ENCODE data around the gene CSF1R.

CSF1R gene

DNA sequence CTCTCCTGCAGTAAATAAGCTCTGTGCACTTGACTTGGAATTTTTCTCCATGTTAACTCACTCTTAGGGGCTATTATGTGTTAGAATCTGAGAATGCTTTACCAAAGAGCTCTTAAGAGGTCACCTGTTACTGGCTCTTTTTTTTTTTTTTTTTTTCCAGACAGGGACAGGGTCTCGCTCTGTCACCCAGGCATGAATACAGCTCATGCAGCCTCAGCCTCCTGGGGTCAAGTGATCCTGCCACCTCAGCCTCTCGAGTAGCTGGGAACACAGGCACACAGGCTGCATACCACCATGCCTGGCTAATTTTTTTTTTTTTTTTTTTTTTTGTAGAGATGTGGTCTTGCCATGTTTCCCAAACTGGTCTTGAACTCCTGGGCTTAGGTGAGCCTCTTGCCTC is 63.7 kb downstream of the CSF1R start:
- no peak for DNase-seq

DNA sequence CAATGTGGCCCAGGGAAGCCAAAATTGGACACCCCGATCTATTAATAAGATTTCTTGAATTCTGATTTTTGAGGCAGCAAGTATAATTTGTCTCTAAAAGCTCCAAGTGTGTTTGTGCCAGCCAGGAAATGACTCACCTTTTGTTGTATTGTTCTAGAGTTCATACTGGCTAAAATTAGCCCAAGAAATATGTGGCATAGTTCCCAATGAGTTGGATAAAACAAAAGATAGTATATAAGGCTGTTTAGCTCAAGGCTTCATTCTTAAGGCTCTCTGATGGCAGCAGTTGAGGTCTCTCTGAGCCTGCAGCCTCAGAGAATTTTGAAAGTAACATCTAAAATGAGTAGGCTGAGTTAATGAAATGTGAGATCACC is 64.2 kb downstream of the CSF1R start:
- no peak for DNase-seq

DNA sequence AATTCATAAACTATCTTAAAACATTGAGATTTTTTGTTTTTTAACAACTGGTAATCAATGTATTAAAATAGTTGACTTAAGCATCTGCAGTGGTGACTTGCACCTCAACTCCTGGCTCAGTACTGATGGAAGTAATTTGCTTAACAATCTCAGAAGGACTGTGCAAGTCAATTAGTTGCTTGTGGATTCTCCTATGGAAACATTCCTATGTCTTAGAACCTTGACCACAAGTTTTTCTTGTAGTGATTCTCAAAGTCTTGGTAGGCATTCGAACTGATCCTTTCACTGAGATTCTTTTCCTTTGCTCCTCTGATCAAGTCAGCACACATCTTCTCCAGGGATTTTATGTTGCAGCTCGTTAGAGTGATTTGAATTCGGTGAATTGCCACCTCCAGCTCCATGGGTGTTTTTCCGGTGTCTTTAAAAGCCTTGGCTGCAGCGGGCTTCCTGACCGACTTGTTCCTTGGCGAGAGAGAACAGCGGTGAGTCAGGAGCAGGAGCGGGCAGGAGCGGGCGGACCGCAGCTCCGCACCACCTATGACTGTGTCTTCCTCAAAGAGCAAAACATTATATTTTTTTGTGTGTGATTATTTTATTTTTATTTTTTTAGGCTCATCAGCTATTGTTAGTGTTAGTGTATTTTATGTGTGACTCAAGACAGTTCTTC is 64.7 kb downstream of the CSF1R start:
- no peak for DNase-seq

DNA sequence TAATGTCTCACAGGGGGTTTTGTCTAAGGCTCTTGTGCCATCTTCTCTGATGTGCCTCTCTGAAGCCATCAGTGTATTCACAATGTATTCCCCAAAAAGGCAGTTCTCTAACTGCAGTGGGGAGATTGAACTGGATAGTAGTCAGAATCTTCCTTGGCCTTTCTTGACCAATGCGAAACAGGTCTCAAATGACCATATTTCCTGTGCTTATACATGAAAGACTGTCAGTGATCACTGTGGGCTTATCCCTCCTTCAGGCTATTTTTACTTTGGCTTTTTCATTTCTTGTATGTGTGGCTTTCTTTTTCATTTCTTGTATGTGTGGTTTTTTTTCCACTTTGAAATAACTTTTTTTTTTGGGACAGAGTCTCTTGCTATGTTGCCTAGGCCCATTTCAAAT is 66.1 kb downstream of the CSF1R start:
- no peak for DNase-seq

DNA sequence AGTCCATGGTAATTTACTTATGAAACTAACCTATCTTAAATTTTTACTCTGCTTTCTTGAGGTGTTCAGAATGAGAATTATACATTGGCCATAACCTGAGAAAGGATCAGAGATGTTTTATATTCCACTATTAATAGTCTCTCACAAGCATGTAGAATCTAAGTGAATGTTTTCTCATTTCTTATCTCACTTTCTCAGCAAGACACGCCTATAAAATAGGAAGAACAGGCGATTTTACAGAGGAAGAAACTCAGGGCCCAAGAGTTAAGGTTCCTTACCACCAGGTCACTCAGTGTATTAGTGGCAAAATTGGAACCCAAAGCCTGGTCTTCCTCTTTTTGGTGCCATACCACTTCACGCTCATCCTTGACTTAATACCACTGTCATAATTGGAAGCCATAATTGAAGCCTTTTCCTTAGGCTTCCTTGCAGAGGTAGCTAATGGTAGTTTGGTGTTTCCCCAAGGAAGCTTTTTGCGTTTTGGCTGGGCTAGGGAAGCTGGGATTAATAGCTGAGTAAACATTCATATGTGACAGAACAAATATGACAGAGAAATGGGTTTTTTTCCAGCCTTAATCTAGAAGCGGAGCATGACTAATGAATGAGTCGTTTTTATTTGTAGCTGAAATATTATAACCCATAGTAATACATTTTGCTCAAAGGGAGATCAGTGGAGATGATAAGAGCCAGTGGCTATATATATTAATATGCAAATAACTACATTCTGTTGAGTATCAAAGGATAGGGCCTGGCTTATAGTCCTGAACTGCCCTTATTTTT is 68.9 kb downstream of the CSF1R start:
- no peak for DNase-seq

DNA sequence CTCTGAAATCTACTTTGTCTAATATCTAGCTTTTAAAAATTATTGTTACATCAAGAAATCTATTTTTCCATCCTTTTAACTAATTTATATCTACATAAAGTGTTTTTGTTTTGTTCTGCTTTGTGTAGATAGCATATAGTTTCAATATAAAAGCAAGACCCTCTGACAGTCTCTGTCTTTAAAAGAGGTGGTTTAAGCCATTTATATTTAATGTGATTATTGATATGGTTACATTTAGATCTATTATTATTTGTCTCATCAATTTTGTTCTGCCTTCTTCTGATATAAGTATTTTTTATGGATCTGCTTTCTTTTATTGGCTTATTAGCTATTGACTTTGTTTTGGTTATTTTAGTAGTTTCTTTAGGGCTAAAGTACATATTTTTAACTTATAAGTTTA is 69.8 kb downstream of the CSF1R start:
- no peak for DNase-seq

DNA sequence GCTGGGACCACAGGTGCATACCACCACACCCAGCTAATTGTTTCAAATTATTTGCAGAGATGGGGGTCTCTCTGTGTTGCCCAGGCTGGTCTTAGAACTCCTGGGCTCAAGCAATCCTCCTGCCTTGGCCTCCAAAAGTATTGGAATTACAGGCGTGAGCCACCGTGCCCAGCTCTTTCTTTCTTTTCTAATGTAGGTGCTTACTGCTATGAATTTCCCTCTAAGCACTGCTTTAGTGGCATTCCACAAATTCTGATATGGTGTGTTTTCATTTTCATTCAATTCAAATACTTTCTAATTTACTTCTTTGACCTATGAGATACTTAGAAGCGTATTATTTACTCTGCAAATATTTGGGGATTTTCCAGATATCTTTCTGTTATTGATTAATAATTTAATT is 70.9 kb downstream of the CSF1R start:
- DNase-seq = no peak

DNA sequence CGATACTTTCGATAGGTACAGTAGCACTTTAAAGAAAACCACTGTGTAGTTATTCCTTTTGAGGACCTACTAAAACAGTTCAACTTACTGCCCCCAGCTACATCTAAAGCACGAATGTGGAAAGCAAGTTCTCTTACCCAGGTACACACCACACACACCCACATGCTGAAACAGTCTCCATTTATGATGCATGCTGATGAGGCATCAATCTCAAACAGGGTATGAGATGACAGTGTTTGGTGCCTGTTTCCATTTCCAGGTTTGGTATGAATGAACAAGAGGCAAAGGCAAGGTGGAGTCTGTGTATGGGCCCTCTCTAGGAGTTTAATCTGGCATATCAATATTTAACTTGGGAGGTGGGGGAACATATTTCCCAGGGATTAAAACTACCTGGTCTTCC is 71.9 kb downstream of the CSF1R start:
- DNase-seq = no peak

DNA sequence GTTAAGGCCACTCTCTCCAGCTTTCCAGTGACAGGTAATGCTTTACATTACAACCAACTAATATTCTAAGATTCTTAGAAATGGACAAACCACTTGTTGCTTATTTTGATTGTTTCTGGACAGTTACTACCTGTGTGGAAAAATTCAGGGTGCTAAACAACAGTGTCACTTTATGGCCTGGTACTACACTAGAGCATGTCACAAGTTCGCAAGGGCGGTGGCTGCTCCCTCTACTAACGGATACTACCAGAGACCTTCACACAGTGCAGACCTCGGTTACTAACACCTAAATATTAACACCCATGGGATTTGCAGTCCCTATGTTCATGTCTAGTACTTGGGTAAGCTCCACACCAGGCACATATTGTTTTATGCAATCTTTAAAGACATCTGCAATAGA is 72.4 kb downstream of the CSF1R start:
- DNase-seq = no peak

DNA sequence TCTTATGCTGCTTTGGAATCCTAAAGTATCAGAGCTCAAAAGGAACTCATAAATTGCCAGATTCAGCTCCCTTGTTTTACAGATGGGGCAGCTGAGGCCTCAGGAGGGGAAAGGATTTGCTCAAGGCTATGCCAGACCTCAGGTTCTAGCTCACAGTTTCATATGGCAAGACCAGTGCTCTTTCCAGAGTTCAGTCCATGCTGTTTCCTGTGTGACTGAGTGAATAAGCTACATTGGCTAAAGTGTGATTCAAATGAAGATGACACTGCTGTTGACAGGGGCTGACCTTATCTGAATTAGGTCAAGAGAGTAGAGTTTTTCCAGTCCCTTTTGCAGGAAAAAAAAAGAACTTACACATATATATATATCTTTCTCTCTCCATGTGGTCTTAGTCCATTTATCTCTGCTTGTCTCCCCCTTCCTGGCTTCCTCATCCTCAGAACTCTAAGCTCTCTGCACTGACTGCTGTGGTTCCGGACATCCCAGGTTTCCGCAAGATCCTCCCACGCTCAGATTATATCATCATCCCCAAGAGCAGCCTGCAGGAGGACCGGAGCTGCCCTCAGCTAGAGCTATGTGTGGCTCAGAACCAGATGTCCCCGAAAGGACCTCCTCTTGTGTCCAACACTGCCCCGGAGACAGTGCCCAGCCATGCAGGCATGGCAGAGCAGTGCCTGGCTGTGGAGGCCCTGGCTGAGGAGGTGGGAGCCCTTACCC is 76.5 kb downstream of the CSF1R start:
- no peak for DNase-seq

DNA sequence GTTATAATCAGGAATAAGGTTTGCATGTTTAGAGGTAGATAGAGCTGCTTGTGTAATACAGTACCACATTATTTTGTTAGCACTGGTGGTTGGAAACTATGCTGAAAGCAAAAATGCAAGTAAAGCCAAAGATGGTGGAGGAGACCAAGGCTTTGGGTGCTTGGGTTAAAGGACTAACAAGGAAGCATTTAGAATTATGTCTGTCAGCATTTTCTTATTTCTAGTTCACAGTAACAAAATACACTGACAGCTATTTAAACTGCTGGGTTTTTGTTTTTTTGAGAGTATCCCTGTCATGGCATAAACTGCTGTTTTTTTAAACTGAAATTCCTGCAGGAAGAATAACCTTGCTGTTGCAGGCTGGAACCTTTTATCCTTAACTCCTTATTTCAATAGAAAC is 79.3 kb downstream of the CSF1R start:
- no peak for DNase-seq

DNA sequence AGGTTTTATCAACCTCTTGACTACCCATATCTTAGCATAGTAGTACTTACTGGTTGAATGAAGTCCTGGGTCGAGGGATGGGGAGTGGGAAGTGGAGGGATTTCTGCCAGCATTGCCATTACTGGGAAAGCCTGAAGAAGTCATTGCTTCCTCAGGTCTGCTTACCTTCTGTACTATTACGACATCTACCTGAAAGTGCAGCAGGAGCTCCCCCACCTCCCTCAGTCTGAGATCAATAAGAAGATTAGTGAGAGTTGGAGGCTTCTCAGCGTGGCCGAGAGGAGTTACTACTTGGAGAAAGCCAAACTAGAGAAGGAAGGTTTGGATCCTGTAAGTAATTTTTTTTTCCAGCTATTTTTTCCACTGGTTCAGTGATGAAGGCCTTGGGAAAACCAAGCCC is 80.0 kb downstream of the CSF1R start:
- DNase-seq = no peak
